ENCODE data around the gene MRPL46. TPM values are rescaled to one million over a fixed set of nuclear protein-coding genes. Genes with fewer than 3 reads are reported as not detected.

MRPL46 gene
- polyA plus RNA-seq, 1 donor from 2014 or later: 41.0 TPM

DNA sequence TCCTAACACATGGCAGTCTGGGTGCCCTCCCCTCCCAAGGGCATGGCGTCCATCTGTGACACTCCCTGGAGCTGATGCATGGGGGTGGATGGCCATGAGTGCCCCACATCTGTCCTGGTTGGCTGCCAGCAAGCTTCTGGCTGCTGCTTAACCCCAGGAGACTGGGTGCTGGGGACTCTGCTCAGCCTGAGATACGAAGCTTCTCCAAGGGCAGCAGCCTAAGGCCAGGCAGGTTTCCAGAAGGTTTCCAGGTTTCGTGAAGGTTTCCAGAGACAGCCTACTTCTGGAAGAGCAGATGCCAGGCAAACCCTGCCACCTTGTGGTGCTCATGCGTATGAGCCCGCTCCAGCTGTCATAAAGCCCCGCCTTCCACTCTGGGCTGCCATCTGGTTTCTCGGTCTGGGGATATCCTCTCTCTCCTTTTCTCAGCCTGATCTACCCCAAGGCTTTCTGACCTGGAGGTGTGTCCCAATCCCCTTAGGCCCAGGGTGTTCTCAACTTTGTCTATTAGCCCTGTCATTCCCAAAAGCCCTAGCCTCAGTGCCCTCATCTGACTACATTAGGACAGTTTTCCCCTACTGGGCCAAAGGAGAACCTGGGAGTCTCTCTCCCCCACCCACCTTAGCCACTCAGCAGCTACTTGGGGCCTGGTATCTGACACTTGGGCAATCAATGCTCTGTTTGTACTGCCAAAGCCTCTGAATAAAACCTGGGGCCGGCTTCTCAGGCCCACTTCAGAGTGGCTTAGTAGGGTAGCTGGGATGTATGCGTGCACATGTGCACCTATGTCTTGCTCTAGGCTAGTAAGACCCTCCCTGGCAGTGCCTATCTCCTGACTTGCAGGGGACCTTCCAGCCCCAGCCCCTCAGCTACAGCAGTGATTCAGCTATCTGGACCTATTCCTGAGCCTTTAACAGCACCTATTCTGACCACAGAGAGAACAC lies 12.0 kb downstream of the MRPL46 start:
- Histone ChIP-seq H3K4me2 (ENCODE audit: low read length) (no peak overlapping the region), H3K79me2 (replicated peaks; ENCODE audit: insufficient read depth, low read length) (no peaks in the 10 kb centered on the region), H3K4me3 (ENCODE audit: low read length) (no peak overlapping the region), H3K27me3 (ENCODE audit: insufficient read depth, low read depth, low read length) (no peaks in the 10 kb centered on the region), H2AFZ (ENCODE audit: low read depth, low read length) (no peak overlapping the region), H3K36me3 (ENCODE audit: insufficient read depth, low read length) (no peaks in the 10 kb centered on the region), H4K20me1 (ENCODE audit: insufficient read depth) (no peaks in the 10 kb centered on the region), H3F3A (ENCODE audit: insufficient read depth, low read length, poor library complexity, severe bottlenecking) (no peaks in the 10 kb centered on the region), H3K9me3 (ENCODE audit: low read length) (no peaks in the 10 kb centered on the region), H3K9me2 (ENCODE audit: insufficient read depth, low read length) (no peaks in the 10 kb centered on the region), H3K27ac (ENCODE audit: low read length) (no peak overlapping the region), H3K9ac (ENCODE audit: low read length) (no peak overlapping the region)
- TF ChIP-seq TAF1 (IDR thresholded peaks at IDR 0.05; ENCODE audit: low read depth): no peak
- no peak for TF ChIP-seq POLR2AphosphoS5 (IDR thresholded peaks at IDR 0.05)
- TF ChIP-seq MXI1 (conservative IDR thresholded peaks at IDR 0.05; ENCODE audit: poor library complexity, severe bottlenecking): no peak
- no peak for TF ChIP-seq REST (IDR thresholded peaks at IDR 0.05; ENCODE audit: borderline replicate concordance)
- no peak for TF ChIP-seq EP300 (conservative IDR thresholded peaks at IDR 0.05; ENCODE audit: poor library complexity, severe bottlenecking)
- TF ChIP-seq RAD21 (conservative IDR thresholded peaks at IDR 0.05): peak; percentile 86
- peak; percentile 86 for TF ChIP-seq CTCF (IDR thresholded peaks at IDR 0.05; ENCODE audit: poor library complexity, severe bottlenecking)
- peak; percentile 93 for TF ChIP-seq SMC3 (conservative IDR thresholded peaks at IDR 0.05; ENCODE audit: poor library complexity)
- TF ChIP-seq EZH2 (IDR thresholded peaks at IDR 0.05; ENCODE audit: borderline replicate concordance, insufficient read depth, low read length, poor library complexity, severe bottlenecking): no peak

GRCh38 chr15:88454236-88454635 lies 13.0 kb downstream of the MRPL46 start:
- H3K9me3 ChIP-seq (ENCODE audit: low read length): no peaks in the 10 kb centered on the region
- no peak overlapping the region for H3K9ac ChIP-seq (ENCODE audit: low read length)
- no peaks in the 10 kb centered on the region for H3K27me3 ChIP-seq (ENCODE audit: insufficient read depth, low read depth, low read length)
- H3K4me3 ChIP-seq (ENCODE audit: low read length): no peak overlapping the region
- H3K4me2 ChIP-seq (ENCODE audit: low read length): no peak overlapping the region
- H4K20me1 ChIP-seq (ENCODE audit: insufficient read depth): no peaks in the 10 kb centered on the region
- no peaks in the 10 kb centered on the region for H3K36me3 ChIP-seq (ENCODE audit: insufficient read depth, low read length)
- no peak overlapping the region for H3K27ac ChIP-seq (ENCODE audit: low read length)
- H3K9me2 ChIP-seq (ENCODE audit: insufficient read depth, low read length): no peaks in the 10 kb centered on the region
- TF ChIP-seq RAD21 (conservative IDR thresholded peaks at IDR 0.05) (no peak), SMC3 (conservative IDR thresholded peaks at IDR 0.05; ENCODE audit: poor library complexity) (no peak), POLR2AphosphoS5 (IDR thresholded peaks at IDR 0.05) (no peak), REST (IDR thresholded peaks at IDR 0.05; ENCODE audit: borderline replicate concordance) (no peak), MXI1 (conservative IDR thresholded peaks at IDR 0.05; ENCODE audit: poor library complexity, severe bottlenecking) (no peak), EP300 (conservative IDR thresholded peaks at IDR 0.05; ENCODE audit: poor library complexity, severe bottlenecking) (no peak), EZH2 (IDR thresholded peaks at IDR 0.05; ENCODE audit: borderline replicate concordance, insufficient read depth, low read length, poor library complexity, severe bottlenecking) (no peak), TAF1 (IDR thresholded peaks at IDR 0.05; ENCODE audit: low read depth) (no peak), CTCF (IDR thresholded peaks at IDR 0.05; ENCODE audit: poor library complexity, severe bottlenecking) (no peak)
- H2AFZ ChIP-seq (ENCODE audit: low read depth, low read length): no peak overlapping the region
- H3K79me2 ChIP-seq (replicated peaks; ENCODE audit: insufficient read depth, low read length): no peaks in the 10 kb centered on the region
- H3F3A ChIP-seq (ENCODE audit: insufficient read depth, low read length, poor library complexity, severe bottlenecking): no peaks in the 10 kb centered on the region
